T-helper 1 cell treated with Interleukin-12 subunit alpha and Interleukin-12 subunit beta and Interleukin-4 antibody, amounts not matched to agents 30 ng/mL and 1 ng/mL, for 36 hours (primary cell): ENCODE data around the gene ABT1. TPM values are rescaled to one million over a fixed set of nuclear protein-coding genes. Genes with fewer than 3 reads are reported as not detected.
"Not testable (repeated sequence)": the region's sequence is repeated elsewhere in the genome, so short reads cannot be mapped to it uniquely, and the experiment has no call there.

Source experiments
- intact Hi-C: fragments of 100-400 bp; cut with micrococcal nuclease; formaldehyde crosslinking; loops from one replicate; pipeline ENCODE4 v1.15.1; 2024
- total RNA-seq: library from RNA; stranded (reverse); gene quantifications from 2 replicates; pipeline ENCODE4 v1.2.3, GENCODE V29; 2022

ABT1 gene
- total RNA-seq, result 29.0 and 30.3 TPM in 2 replicates

- intact Hi-C loops, result loop anchor here (1.0 to 5.0 kb wide), 18 partner anchors 42 to 1484 kb away; partner anchors contain the start of genes BTN2A1, BTN3A2, ZNF165 and ZNF184
These were observed at the start of gene ABT1 for GRCh38 chr6:26596579-26597388. ABT1 (plus strand) TSS chr6:26596953; CDS start chr6:26596983, 30 bp downstream.

- intact Hi-C loops, result not testable (repeated sequence)
These were observed 49.4 kb upstream of the ABT1 start for GRCh38 chr6:26547363-26547762.

- intact Hi-C loops, result loop anchor here (5.0 kb wide), 4 partner anchors 78 to 927 kb away; a partner anchor contains a TSS
These were observed 46.3 kb upstream of the ABT1 start for GRCh38 chr6:26550250-26550993.

GRCh38 chr6:26552205-26552604 lies 44.5 kb upstream of the ABT1 start:
- intact Hi-C loops, result loop anchor here (5.0 kb wide), 4 partner anchors 80 to 925 kb away; a partner anchor contains a TSS

GRCh38 chr6:26552640-26553188 lies 44.0 kb upstream of the ABT1 start:
- intact Hi-C loops, result loop anchor here (1.0 to 5.0 kb wide), 11 partner anchors 14 to 1201 kb away; partner anchors contain the start of genes BTN2A1, BTN3A1 and HMGN4

GRCh38 chr6:26553264-26553634 lies 43.5 kb upstream of the ABT1 start:
- intact Hi-C loops, result loop anchor here (1.0 to 5.0 kb wide), 11 partner anchors 15 to 1200 kb away; partner anchors contain the start of genes BTN2A1, BTN3A1 and HMGN4

- intact Hi-C loops, result loop anchor here (1.0 to 5.0 kb wide), 16 partner anchors 14 to 1349 kb away; partner anchors contain the start of genes ABT1, BTN2A1, BTN3A1 and HMGN4
These were observed 42.9 kb upstream of the ABT1 start for GRCh38 chr6:26553635-26554446.

- intact Hi-C loops, result loop anchor here (1.0 to 5.0 kb wide), 9 partner anchors 14 to 1348 kb away; partner anchors contain the start of gene ABT1
These were observed 42.4 kb upstream of the ABT1 start for GRCh38 chr6:26554447-26554696.

GRCh38 chr6:26554697-26555504 lies 41.9 kb upstream of the ABT1 start:
- intact Hi-C loops, result loop anchor here (1.0 to 5.0 kb wide), 10 partner anchors 13 to 1348 kb away; partner anchors contain the start of gene ABT1

GRCh38 chr6:26555505-26556262 lies 41.1 kb upstream of the ABT1 start:
- intact Hi-C loops, result loop anchor here (1.0 to 2.0 kb wide), 2 partner anchors 228 to 1347 kb away; no protein-coding TSS in a partner anchor

- intact Hi-C loops, result no loop called here
These were observed 40.3 kb upstream of the ABT1 start for GRCh38 chr6:26556263-26557070.

- intact Hi-C loops, result no loop called here
These were observed 35.0 kb upstream of the ABT1 start for GRCh38 chr6:26561533-26562466.

GRCh38 chr6:26563488-26563887 lies 33.3 kb upstream of the ABT1 start:
- intact Hi-C loops, result no loop called here

GRCh38 chr6:26568601-26569432 lies 27.9 kb upstream of the ABT1 start:
- intact Hi-C loops, result loop anchor here (1.0 kb wide), 9 partner anchors 15 to 394 kb away; partner anchors contain the start of genes BTN3A2 and HMGN4

GRCh38 chr6:26569433-26569764 lies 27.4 kb upstream of the ABT1 start:
- intact Hi-C loops, result loop anchor here (1.0 kb wide), 1 partner anchor 394 kb away; no protein-coding TSS in a partner anchor
